Chondrocyte (in vitro differentiated cells): ENCODE measurements around the gene ANKRD40CL. TPM values are rescaled to one million over a fixed set of nuclear protein-coding genes. Genes with fewer than 3 reads are reported as not detected.

Source experiments
- DNase-seq: peaks from one replicate; pipeline ENCODE4 v3.0.0; 2021; ENCODE audit warnings: mixed read lengths, low spot score
- H3K27ac Mint-ChIP-seq: one replicate; pipeline ENCODE4 v1.8.0; 2021; ENCODE audit warnings: mild to moderate bottlenecking, moderate library complexity, mixed read lengths; ENCODE audit not compliant: unreplicated experiment
- H3K27me3 Mint-ChIP-seq: 2 replicates; pipeline ENCODE4 v1.8.0; 2021; ENCODE audit warnings: low read depth, mixed read lengths
- H3K36me3 Mint-ChIP-seq: 2 replicates; pipeline ENCODE4 v1.8.0; 2021; ENCODE audit warnings: low read depth, mixed read lengths
- H3K4me1 Mint-ChIP-seq: 2 replicates; pipeline ENCODE4 v1.8.0; 2021; ENCODE audit warnings: low read depth, mild to moderate bottlenecking, mixed read lengths
- H3K4me3 Mint-ChIP-seq: one replicate; pipeline ENCODE4 v1.8.0; 2021; ENCODE audit warnings: mild to moderate bottlenecking, moderate library complexity, mixed read lengths; ENCODE audit not compliant: unreplicated experiment
- H3K9me3 Mint-ChIP-seq: 2 replicates; pipeline ENCODE4 v1.8.0; 2021; ENCODE audit warnings: low read depth, mixed read lengths
- total RNA-seq: library from RNA; stranded (reverse); gene quantifications from 3 replicates; pipeline ENCODE4 v1.2.1, GENCODE V29; 2021
- TF ChIP-seq, protein P1 (sequence below): fragments of 200-600 bp; sonication (generic); IDR thresholded peaks from 2 replicates; pipeline ENCODE4 v1.5.0; 2021; ENCODE audit warnings: antibody characterized with exemption, mild to moderate bottlenecking, moderate library complexity

ANKRD40CL gene
- total RNA-seq, 1 donor from 2014 or later, result not detected

DNA sequence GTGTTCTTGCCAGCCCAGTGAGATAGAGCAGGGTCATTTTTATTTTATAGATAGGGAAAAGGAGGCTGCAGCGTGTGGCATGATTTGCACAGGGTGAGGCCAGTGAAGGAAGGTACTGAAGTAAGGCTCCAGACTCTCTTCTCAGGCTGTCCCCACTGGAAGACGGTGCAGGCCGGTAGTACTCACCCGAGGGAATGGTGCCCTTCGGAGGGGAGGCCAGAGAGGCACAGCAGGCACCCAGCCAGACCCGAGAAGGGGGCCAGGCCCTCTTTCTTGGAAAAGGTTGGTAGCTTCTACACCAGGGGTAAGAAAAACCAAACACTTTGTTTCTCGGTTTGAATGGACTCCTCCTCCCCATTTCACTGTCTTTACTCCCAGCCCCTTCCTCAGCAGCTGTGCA is 288 bp downstream of the ANKRD40CL start:
- Mint-ChIP-seq H3K27ac (no peak overlapping the region), H3K4me3 (no peak overlapping the region), H3K4me1 (peaks cover 18% of the 10 kb centered on the region), H3K36me3 (no peaks in the 10 kb centered on the region), H3K9me3 (no peaks in the 10 kb centered on the region), H3K27me3 (no peaks in the 10 kb centered on the region)
- DNase-seq, result no peak
- TF ChIP-seq, protein P1, sequence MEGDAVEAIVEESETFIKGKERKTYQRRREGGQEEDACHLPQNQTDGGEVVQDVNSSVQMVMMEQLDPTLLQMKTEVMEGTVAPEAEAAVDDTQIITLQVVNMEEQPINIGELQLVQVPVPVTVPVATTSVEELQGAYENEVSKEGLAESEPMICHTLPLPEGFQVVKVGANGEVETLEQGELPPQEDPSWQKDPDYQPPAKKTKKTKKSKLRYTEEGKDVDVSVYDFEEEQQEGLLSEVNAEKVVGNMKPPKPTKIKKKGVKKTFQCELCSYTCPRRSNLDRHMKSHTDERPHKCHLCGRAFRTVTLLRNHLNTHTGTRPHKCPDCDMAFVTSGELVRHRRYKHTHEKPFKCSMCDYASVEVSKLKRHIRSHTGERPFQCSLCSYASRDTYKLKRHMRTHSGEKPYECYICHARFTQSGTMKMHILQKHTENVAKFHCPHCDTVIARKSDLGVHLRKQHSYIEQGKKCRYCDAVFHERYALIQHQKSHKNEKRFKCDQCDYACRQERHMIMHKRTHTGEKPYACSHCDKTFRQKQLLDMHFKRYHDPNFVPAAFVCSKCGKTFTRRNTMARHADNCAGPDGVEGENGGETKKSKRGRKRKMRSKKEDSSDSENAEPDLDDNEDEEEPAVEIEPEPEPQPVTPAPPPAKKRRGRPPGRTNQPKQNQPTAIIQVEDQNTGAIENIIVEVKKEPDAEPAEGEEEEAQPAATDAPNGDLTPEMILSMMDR, result no peak

DNA sequence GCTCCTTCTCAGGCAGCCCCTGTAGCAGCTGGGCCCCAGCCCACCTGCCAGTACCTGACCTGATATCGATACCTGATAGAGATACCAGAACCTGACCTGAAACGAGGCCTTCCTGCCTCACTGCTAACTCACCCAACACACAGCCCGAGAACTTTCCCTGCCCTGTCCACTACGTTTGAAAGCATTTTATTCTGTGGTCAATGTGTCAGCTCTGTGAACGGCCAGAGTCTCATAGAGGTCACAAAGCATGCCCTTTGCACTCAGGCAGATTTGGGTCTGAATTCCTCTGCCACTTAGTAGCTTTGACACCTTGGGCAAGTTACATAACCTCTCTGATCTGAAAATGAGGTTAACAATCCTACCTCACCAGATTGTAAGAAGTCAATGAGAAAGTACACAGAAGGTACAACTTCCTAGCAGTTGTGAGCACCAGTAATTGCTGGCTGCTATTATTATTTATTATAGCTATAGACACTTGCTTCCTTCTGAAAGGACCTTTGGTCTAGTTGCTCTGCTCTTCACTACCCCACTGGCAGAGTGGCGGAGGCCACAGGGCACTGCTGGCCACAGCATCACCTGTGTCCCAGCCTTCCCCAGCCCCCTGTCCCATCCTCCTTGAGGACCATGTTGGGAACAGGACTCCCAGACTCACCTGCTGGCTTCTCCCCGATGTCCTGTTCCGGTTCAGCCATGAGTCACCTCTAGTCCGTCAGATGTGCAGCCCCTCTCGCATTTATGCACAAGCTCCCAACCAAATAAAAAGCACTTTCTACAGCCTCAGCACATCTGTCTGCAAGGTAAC is 895 bp downstream of the ANKRD40CL start:
- H3K4me3 Mint-ChIP-seq, result no peak overlapping the region
- H3K27ac Mint-ChIP-seq, result no peak overlapping the region
- H3K36me3 Mint-ChIP-seq, result no peaks in the 10 kb centered on the region
- peaks cover 18% of the 10 kb centered on the region for H3K4me1 Mint-ChIP-seq
- no peaks in the 10 kb centered on the region for H3K27me3 Mint-ChIP-seq
- TF ChIP-seq, protein P1, result no peak
- DNase-seq, result no peak
- H3K9me3 Mint-ChIP-seq, result no peaks in the 10 kb centered on the region

DNA sequence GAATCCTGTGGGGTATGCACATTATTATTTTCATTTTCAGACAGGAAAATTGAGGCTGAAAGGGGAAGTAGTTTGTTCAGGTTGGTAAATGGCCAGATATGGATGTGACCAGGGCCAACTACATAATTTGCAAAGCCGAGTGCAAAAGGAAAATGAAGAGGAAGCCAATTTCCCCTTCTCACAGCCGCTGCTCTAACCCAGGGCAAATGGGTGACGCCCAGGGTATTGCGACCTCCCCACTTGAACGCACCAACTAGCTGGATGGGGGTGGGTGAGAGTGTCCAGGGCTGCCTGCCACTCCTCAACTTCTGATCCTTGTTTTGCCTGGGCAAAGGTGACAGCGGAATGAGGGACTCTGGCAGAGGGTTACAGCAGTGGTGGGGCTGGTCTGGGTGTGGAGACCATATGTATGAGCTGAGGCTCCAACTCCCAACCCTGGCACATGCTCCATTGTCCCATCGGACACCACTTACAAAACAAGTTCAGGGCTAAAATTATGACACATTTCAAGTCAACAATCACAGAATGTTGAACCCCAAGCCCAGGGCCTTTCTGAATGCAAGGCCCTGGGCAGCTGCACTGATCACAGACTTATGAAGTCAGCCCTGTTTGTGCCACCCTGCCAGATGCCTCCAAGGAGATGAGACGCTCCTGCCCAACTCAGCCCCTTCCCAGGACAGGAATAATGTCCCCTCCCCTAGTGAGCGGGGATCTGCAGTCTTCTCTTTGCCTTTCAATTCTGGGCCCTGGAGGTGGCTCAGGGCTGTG is 1.7 kb downstream of the ANKRD40CL start:
- no peaks in the 10 kb centered on the region for H3K9me3 Mint-ChIP-seq
- no peak for DNase-seq
- TF ChIP-seq, protein P1, result no peak
- H3K27me3 Mint-ChIP-seq, result no peaks in the 10 kb centered on the region
- no peak overlapping the region for H3K27ac Mint-ChIP-seq
- no peaks in the 10 kb centered on the region for H3K36me3 Mint-ChIP-seq
- no peak overlapping the region for H3K4me3 Mint-ChIP-seq
- peaks cover 18% of the 10 kb centered on the region for H3K4me1 Mint-ChIP-seq

DNA sequence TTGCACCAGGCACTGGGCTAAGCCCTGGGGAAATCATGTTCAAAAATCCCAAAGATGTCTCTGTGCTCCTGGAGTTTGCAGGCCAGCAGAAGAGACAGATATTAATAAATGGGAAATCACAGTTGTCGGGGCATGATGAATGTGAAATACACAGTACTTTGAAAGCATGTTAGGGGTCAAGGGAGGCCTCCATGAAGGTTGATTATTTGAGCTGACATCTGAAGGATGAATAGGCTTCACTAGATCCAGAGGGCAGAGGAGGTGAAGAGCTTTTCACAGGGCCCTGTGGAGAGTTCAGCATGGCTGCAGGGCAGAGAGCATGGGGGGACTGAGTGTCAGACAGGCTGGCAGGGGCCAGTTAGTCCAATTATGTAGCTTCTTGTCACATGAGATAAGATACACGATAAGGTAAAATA is 2.6 kb downstream of the ANKRD40CL start:
- H3K9me3 Mint-ChIP-seq, result no peaks in the 10 kb centered on the region
- H3K36me3 Mint-ChIP-seq, result no peaks in the 10 kb centered on the region
- H3K27me3 Mint-ChIP-seq, result no peaks in the 10 kb centered on the region
- no peak for DNase-seq
- H3K4me1 Mint-ChIP-seq, result peaks cover 18% of the 10 kb centered on the region
- H3K4me3 Mint-ChIP-seq, result no peak overlapping the region
- TF ChIP-seq, protein P1, result no peak
- H3K27ac Mint-ChIP-seq, result no peak overlapping the region

DNA sequence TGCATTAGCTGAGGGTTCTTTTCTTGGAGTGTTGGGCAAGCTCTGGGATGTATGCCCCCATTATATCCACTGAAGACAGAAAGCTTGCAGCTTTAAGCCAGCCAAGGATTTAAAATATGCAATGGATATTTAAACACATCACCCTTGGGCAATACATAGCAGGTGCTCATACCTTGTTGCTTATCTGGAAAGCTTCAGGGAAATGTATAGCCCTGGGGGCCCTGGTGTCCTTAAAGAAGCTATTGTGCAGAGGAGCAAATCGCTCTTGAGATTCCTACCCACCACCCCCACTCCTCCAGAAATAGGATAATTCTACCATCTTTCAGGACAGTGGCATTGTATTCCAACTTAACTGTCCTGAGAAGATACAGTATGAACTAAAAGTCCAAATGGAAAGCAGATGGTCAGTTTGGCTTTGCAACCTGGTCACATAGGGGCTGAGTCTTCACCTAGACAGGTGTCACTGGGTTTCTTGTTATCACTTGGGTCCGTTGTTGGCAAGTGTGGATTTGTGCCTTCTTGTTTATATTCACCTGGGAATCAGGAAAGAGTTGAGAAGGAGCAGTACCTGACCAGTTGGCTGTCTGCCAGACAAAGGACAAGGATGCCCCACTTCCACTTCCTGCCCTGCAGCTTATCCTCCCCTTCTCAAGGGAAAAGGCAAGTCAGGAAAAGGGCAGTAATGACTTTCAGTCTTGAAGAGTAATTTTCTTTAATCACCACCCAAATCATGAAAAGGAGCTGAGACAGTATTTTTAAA is 3.4 kb downstream of the ANKRD40CL start:
- no peaks in the 10 kb centered on the region for H3K36me3 Mint-ChIP-seq
- H3K4me3 Mint-ChIP-seq, result no peak overlapping the region
- no peak overlapping the region for H3K27ac Mint-ChIP-seq
- H3K9me3 Mint-ChIP-seq, result no peaks in the 10 kb centered on the region
- no peaks in the 10 kb centered on the region for H3K27me3 Mint-ChIP-seq
- peaks cover 19% of the 10 kb centered on the region for H3K4me1 Mint-ChIP-seq
- TF ChIP-seq, protein P1, result no peak
- DNase-seq, result no peak
